KMS-11 (cell line): ENCODE data around the gene RFTN1.

Experiments
- H2AFZ ChIP-seq: fragments of 200-600 bp; sonication (generic); 2 replicates; pipeline ENCODE4 v1.6.1; 2016; ENCODE audit warnings: antibody characterized with exemption, mixed run types, low read depth
- H3K27ac ChIP-seq: fragments of 200-600 bp; sonication (generic); 2 replicates; pipeline ENCODE4 v1.6.1; 2016; ENCODE audit warnings: mild to moderate bottlenecking, mixed run types
- H3K27me3 ChIP-seq: fragments of 200-600 bp; sonication (generic); 2 replicates; pipeline ENCODE4 v1.6.1; 2017; ENCODE audit warnings: mild to moderate bottlenecking, low read depth, mixed run types, moderate library complexity; ENCODE audit not compliant: insufficient read depth
- H3K36me3 ChIP-seq: fragments of 200-600 bp; sonication (generic); 2 replicates; pipeline ENCODE4 v1.6.1; 2017; ENCODE audit warnings: mild to moderate bottlenecking, mixed run types; ENCODE audit not compliant: insufficient read depth
- H3K4me1 ChIP-seq: fragments of 200-600 bp; sonication (generic); 2 replicates; pipeline ENCODE4 v1.6.1; 2016; ENCODE audit warnings: mild to moderate bottlenecking, low read depth, mixed run types; ENCODE audit not compliant: poor library complexity, severe bottlenecking
- H3K4me2 ChIP-seq: fragments of 200-600 bp; sonication (generic); 2 replicates; pipeline ENCODE4 v1.7.0; 2016; ENCODE audit warnings: mild to moderate bottlenecking, mixed run types
- H3K4me3 ChIP-seq: fragments of 200-600 bp; sonication (generic); IDR thresholded peaks from 2 replicates; pipeline ENCODE4 v1.6.1; 2017; ENCODE audit warnings: low read depth, low read length, mixed read lengths; ENCODE audit not compliant: insufficient read depth
- H3K79me2 ChIP-seq: fragments of 200-600 bp; sonication (generic); 2 replicates; pipeline ENCODE4 v1.6.1; 2016; ENCODE audit warnings: low read depth, mixed run types; ENCODE audit not compliant: insufficient read depth
- H3K9ac ChIP-seq: fragments of 200-600 bp; sonication (generic); 2 replicates; pipeline ENCODE4 v1.6.1; 2016; ENCODE audit warnings: mild to moderate bottlenecking, mixed run types
- H4K20me1 ChIP-seq: fragments of 200-600 bp; sonication (generic); 2 replicates; pipeline ENCODE4 v1.6.1; 2016; ENCODE audit warnings: mild to moderate bottlenecking, mixed run types; ENCODE audit not compliant: insufficient read depth
- TF ChIP-seq, protein P1 (sequence below): fragments of 200-600 bp; sonication (generic); conservative IDR thresholded peaks from 2 replicates; pipeline ENCODE4 v1.6.1; 2017; ENCODE audit warnings: low read depth, mild to moderate bottlenecking, antibody characterized with exemption, low read length, moderate library complexity, mixed read lengths

Gene RFTN1

DNA sequence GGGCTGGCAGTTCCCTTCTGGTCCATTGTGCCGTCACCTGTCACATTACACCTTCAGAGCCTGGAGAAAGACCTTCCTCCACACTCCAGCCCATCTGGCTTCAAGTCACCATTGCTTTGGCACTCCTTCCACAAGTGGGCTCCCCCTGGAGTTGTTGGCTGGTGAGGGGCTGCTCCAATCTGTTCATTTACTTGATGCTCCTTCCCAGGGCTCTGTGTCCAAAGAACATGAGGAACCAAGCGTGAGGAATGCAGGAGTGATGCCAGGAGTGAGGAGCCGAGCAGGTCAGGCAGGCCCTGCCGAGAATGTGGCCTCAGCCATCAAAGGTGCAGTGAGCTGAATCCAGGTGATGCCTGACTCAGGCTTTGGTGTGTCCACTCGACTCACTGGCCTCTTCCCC is 191.3 kb downstream of the RFTN1 start:
- no peak overlapping the region for H3K9ac ChIP-seq
- H3K36me3 ChIP-seq, result no peaks in the 10 kb centered on the region

DNA sequence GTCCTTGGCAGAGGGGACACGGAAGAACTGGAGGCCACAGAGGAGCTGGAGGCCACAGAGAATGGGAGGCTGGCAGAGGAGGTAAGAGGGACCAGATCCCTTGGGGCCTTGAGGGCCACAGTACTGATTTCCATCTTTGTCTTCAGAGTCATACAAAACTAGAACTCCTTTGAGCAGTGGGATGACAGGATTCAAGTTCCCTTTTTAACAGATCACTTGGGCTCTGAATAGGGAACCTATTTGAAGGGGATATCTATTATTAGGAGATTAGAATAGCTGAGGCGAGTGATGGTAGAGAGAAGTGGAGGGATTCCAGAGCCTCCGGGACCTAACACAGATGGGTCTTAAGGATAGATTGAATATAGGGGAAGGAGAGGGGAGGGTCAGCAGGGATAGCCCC is 192.8 kb downstream of the RFTN1 start:
- Histone ChIP-seq H3K4me1 (no peaks in the 10 kb centered on the region), H3K4me2 (no peak overlapping the region), H3K27ac (no peak overlapping the region), H3K27me3 (no peaks in the 10 kb centered on the region), H3K9ac (no peak overlapping the region), H2AFZ (no peak overlapping the region), H3K79me2 (no peaks in the 10 kb centered on the region), H4K20me1 (no peaks in the 10 kb centered on the region), H3K36me3 (no peaks in the 10 kb centered on the region), H3K4me3 (no peak overlapping the region)
- TF ChIP-seq, protein P1, sequence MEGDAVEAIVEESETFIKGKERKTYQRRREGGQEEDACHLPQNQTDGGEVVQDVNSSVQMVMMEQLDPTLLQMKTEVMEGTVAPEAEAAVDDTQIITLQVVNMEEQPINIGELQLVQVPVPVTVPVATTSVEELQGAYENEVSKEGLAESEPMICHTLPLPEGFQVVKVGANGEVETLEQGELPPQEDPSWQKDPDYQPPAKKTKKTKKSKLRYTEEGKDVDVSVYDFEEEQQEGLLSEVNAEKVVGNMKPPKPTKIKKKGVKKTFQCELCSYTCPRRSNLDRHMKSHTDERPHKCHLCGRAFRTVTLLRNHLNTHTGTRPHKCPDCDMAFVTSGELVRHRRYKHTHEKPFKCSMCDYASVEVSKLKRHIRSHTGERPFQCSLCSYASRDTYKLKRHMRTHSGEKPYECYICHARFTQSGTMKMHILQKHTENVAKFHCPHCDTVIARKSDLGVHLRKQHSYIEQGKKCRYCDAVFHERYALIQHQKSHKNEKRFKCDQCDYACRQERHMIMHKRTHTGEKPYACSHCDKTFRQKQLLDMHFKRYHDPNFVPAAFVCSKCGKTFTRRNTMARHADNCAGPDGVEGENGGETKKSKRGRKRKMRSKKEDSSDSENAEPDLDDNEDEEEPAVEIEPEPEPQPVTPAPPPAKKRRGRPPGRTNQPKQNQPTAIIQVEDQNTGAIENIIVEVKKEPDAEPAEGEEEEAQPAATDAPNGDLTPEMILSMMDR, result no peak

More for the DNA sequence above, 191.3 kb downstream of the RFTN1 start:
- no peak overlapping the region for H2AFZ ChIP-seq
- no peaks in the 10 kb centered on the region for H3K4me1 ChIP-seq
- H3K79me2 ChIP-seq, result no peaks in the 10 kb centered on the region
- TF ChIP-seq, protein P1, result no peak
- H3K4me3 ChIP-seq, result no peak overlapping the region
- no peak overlapping the region for H3K27ac ChIP-seq
- H3K27me3 ChIP-seq, result no peaks in the 10 kb centered on the region
- H4K20me1 ChIP-seq, result no peaks in the 10 kb centered on the region
- no peak overlapping the region for H3K4me2 ChIP-seq

DNA sequence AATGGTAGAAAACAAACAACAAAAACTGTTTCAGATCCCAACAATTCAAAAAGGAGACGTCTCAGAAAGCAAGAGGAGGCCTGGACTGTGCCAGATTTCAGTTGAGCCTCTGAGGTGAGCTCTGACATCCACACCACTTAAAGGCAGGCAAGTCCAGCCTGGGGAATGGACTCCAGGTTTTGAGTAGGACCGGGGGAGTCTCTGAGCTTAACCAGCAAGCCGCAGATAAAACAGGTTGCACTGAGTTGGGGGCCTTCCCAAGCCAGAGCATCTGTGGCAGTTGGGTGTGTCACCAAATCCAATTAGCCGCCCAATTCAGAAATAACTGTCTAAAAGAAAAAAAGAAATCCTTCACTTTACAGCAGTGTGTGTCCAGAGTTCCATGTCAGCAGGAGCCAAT is 193.8 kb downstream of the RFTN1 start:
- H2AFZ ChIP-seq, result no peak overlapping the region
- no peak overlapping the region for H3K4me2 ChIP-seq
- H3K4me3 ChIP-seq, result no peak overlapping the region
- no peaks in the 10 kb centered on the region for H3K27me3 ChIP-seq
- TF ChIP-seq, protein P1, result 0 out of 2 replicates have a peak, but pooled peaks have one; percentile 11
- H3K79me2 ChIP-seq, result no peaks in the 10 kb centered on the region
- no peaks in the 10 kb centered on the region for H3K4me1 ChIP-seq
- H3K27ac ChIP-seq, result no peak overlapping the region
- no peaks in the 10 kb centered on the region for H3K36me3 ChIP-seq
- no peaks in the 10 kb centered on the region for H4K20me1 ChIP-seq
- H3K9ac ChIP-seq, result no peak overlapping the region

DNA sequence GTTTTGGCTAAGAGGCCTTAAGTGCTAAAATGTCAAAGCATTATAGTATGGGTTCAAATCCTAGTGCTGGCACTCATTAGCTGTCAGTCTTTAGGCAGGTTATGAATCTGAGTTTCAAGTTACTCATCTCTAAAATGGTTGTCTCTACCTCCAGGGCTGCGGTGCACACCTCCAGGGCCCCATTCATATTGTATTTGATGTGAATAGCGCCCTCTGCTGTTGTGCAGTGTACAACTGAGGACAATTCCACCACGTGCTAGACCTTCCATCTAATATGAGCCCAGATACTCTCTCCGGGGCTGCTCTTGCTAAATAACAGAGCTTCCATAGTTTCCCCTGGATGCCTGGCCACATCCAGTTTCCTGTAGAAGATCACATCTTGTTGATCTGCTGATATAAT is 194.2 kb downstream of the RFTN1 start:
- no peak overlapping the region for H3K4me2 ChIP-seq
- H3K27me3 ChIP-seq, result no peaks in the 10 kb centered on the region
- H2AFZ ChIP-seq, result no peak overlapping the region
- H3K4me3 ChIP-seq, result no peak overlapping the region
- H3K79me2 ChIP-seq, result no peaks in the 10 kb centered on the region
- no peaks in the 10 kb centered on the region for H3K36me3 ChIP-seq
- no peaks in the 10 kb centered on the region for H4K20me1 ChIP-seq
- TF ChIP-seq, protein P1, result peak; percentile 66
- H3K27ac ChIP-seq, result no peak overlapping the region
- no peaks in the 10 kb centered on the region for H3K4me1 ChIP-seq
- H3K9ac ChIP-seq, result no peak overlapping the region
